Measurements from ENCODE around the gene STMN3.

The STMN3 gene

DNA sequence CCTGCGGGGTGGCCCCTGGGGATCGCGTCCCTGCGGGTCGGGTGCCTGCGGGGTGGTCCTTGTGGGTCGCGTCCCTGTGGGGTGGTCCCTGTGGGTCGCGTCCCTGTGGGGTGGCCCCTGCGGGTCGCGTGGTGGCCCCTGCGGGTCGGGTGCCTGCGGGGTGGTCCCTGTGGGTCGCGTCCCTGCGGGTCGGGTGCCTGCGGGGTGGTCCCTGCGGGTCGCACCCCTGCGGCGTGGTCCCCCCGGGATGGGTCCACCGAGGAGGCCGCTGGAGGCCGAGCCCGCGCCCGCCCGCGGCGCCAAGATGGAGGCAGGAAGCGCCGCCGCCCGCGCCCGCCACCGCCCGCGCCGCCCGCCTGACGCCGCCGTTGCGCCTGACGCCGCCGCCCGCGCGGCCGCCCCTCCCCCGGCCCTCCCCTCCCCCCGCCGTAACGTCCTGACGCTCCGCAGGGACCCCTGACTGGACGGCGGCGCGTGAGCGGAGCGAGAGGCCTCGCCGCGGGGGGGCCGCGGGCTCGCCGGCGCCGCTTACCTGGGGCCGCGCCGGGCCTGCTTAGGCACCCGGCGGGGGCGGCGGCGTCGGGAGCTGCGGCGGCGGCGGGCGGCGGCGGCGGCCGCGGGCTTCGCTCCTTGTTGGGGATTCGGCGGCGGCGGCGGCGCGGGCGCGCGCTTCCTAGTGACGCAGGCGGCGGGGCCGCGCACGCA is 26.6 kb downstream of the STMN3 start, which contains the start of gene GMEB2:
Gene GMEB2 (minus strand): TSS at position 678 of the 705 bp plus-strand sequence. CDS start 7,704 bp downstream, outside the sequence.
- TF ChIP-seq POLR2AphosphoS5 (IDR thresholded peaks at IDR 0.05; ENCODE audit: low read depth, low read length) (no peak), FOXP2 (optimal IDR thresholded peaks at IDR 0.05; ENCODE audit: borderline replicate concordance, extremely low read depth, extremely low read length, insufficient read depth) (no peak), SIN3A (IDR thresholded peaks at IDR 0.05; ENCODE audit: borderline replicate concordance, insufficient read depth, low read length) (no peak), TAF1 (IDR thresholded peaks at IDR 0.05; ENCODE audit: borderline replicate concordance, insufficient read depth, low read length) (no peak)
- TF ChIP-seq, protein P1, sequence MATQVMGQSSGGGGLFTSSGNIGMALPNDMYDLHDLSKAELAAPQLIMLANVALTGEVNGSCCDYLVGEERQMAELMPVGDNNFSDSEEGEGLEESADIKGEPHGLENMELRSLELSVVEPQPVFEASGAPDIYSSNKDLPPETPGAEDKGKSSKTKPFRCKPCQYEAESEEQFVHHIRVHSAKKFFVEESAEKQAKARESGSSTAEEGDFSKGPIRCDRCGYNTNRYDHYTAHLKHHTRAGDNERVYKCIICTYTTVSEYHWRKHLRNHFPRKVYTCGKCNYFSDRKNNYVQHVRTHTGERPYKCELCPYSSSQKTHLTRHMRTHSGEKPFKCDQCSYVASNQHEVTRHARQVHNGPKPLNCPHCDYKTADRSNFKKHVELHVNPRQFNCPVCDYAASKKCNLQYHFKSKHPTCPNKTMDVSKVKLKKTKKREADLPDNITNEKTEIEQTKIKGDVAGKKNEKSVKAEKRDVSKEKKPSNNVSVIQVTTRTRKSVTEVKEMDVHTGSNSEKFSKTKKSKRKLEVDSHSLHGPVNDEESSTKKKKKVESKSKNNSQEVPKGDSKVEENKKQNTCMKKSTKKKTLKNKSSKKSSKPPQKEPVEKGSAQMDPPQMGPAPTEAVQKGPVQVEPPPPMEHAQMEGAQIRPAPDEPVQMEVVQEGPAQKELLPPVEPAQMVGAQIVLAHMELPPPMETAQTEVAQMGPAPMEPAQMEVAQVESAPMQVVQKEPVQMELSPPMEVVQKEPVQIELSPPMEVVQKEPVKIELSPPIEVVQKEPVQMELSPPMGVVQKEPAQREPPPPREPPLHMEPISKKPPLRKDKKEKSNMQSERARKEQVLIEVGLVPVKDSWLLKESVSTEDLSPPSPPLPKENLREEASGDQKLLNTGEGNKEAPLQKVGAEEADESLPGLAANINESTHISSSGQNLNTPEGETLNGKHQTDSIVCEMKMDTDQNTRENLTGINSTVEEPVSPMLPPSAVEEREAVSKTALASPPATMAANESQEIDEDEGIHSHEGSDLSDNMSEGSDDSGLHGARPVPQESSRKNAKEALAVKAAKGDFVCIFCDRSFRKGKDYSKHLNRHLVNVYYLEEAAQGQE (IDR thresholded peaks at IDR 0.05; ENCODE audit: insufficient read depth in 1 of 2, low read depth in 2 of 2, low read length in 2 of 2) = no peak

DNA sequence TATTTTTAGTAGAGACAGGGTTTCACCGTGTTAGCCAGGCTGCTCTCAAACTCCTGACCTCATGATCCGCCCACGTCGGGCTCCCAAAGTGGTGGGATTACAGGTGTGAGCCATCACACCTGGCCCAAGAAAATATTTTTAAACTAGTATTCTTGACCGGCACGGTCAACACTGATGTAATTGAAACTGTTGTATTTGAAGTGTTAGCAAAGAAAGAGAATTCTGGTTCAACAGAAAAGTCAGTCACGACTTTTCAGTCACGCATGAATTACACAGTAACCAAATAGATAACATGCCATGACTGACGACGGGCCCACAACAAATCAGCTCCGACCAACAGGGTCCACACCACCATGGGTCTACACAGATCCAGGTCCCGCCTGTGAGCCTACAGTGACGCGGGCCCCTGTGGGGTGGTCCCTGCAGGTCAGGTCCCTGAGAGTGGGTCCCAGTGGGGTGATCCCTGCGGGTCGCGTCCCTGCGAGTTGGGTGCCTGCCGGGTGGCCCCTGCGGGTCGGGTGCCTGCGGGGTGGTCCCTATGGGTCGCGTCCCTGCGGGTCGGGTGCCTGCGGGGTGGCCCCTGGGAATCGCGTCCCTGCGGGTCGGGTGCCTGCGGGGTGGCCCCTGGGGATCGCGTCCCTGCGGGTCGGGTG is 27.3 kb downstream of the STMN3 start:
- TF ChIP-seq POLR2AphosphoS5 (IDR thresholded peaks at IDR 0.05; ENCODE audit: low read depth, low read length) (no peak; the same call in 1 of the 2 replicates), TAF1 (IDR thresholded peaks at IDR 0.05; ENCODE audit: borderline replicate concordance, insufficient read depth, low read length) (no peak), FOXP2 (optimal IDR thresholded peaks at IDR 0.05; ENCODE audit: borderline replicate concordance, extremely low read depth, extremely low read length, insufficient read depth) (no peak)
- TF ChIP-seq, protein P1 (IDR thresholded peaks at IDR 0.05; ENCODE audit: insufficient read depth in 1 of 2, low read depth in 2 of 2, low read length in 2 of 2) = no peak

DNA sequence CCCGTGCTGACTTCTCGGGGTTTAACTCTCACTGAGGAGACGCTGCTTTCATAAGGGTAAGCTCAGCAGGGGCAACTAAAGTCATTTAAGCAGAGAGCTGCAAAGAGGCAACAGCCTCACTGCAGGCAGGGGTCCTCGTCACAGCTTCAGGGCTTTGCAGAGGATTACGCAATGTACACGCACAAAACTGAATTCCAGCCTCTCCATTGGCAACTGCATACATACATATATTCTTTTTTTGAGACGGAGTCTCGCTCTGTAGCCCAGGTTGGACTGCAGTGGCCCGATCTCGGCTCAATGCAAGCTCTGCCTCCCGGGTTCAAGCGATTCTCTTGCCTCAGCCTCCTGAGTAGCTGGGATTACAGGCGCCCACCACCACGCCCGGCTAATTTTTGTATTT is 28.7 kb downstream of the STMN3 start:
- TF ChIP-seq SIN3A (IDR thresholded peaks at IDR 0.05; ENCODE audit: borderline replicate concordance, insufficient read depth, low read length) (no peak), POLR2AphosphoS5 (IDR thresholded peaks at IDR 0.05; ENCODE audit: low read depth, low read length) (no peak), FOXP2 (optimal IDR thresholded peaks at IDR 0.05; ENCODE audit: borderline replicate concordance, extremely low read depth, extremely low read length, insufficient read depth) (no peak), TAF1 (IDR thresholded peaks at IDR 0.05; ENCODE audit: borderline replicate concordance, insufficient read depth, low read length) (no peak)
- TF ChIP-seq, protein P1 (IDR thresholded peaks at IDR 0.05; ENCODE audit: insufficient read depth in 1 of 2, low read depth in 2 of 2, low read length in 2 of 2) = no peak

DNA sequence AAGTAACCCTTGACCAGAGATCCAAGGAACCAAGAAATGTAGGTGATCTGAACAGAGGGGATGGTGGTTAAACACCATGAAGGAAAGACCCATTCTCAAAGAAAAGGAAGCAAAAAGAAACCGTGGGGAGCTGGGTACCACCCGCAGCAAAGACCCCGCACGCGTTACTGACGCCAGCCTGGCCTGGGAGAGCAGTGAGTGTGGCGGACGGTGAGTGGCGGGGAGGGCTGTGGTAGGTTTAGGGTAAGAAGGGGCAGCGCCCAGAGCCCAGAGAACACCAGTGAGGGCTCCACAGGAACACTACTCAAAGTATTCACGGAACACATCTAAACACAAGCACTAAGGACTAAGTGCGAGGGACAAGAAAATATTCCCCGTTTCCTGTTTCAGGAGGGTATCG is 30.5 kb downstream of the STMN3 start:
- TF ChIP-seq, protein P1 (IDR thresholded peaks at IDR 0.05; ENCODE audit: insufficient read depth in 1 of 2, low read depth in 2 of 2, low read length in 2 of 2) = no peak
- TF ChIP-seq TAF1 (IDR thresholded peaks at IDR 0.05; ENCODE audit: borderline replicate concordance, insufficient read depth, low read length) (no peak), SIN3A (IDR thresholded peaks at IDR 0.05; ENCODE audit: borderline replicate concordance, insufficient read depth, low read length) (no peak), POLR2AphosphoS5 (IDR thresholded peaks at IDR 0.05; ENCODE audit: low read depth, low read length) (no peak), FOXP2 (optimal IDR thresholded peaks at IDR 0.05; ENCODE audit: borderline replicate concordance, extremely low read depth, extremely low read length, insufficient read depth) (no peak)

All from PFSK-1 (cell line).